ENCODE results near the gene XAGE2. TPM values are rescaled to one million over a fixed set of nuclear protein-coding genes. Genes with fewer than 3 reads are reported as not detected.

XAGE2 gene
- total RNA-seq, 1 experiment from 2014 or later, result not detected

- no peaks in the 10 kb centered on the region for H3K4me1 ChIP-seq (ENCODE audit: control insufficient read depth, insufficient read depth, low read length)
- intact Hi-C loops (cut with micrococcal nuclease; ENCODE audit: unreplicated experiment) (no loop called here), in situ Hi-C loops (cut with HindIII; ENCODE audit: low pct_unique_long_range_greater_than_20kb, low sequenced_read_pairs) (no loop called here)
- ChIA-PET POLR2A (no interaction called here), CTCF (no interaction called here)
- no peak for TF ChIP-seq CTCF (IDR thresholded peaks at IDR 0.05)
- no peak for TF ChIP-seq SIN3A (IDR thresholded peaks at IDR 0.05; ENCODE audit: borderline replicate concordance, insufficient read depth, low read depth, low read length)
- TF ChIP-seq TCF7L2 (IDR thresholded peaks at IDR 0.05; ENCODE audit: low read depth, low read length), result no peak
- TF ChIP-seq, protein P1, sequence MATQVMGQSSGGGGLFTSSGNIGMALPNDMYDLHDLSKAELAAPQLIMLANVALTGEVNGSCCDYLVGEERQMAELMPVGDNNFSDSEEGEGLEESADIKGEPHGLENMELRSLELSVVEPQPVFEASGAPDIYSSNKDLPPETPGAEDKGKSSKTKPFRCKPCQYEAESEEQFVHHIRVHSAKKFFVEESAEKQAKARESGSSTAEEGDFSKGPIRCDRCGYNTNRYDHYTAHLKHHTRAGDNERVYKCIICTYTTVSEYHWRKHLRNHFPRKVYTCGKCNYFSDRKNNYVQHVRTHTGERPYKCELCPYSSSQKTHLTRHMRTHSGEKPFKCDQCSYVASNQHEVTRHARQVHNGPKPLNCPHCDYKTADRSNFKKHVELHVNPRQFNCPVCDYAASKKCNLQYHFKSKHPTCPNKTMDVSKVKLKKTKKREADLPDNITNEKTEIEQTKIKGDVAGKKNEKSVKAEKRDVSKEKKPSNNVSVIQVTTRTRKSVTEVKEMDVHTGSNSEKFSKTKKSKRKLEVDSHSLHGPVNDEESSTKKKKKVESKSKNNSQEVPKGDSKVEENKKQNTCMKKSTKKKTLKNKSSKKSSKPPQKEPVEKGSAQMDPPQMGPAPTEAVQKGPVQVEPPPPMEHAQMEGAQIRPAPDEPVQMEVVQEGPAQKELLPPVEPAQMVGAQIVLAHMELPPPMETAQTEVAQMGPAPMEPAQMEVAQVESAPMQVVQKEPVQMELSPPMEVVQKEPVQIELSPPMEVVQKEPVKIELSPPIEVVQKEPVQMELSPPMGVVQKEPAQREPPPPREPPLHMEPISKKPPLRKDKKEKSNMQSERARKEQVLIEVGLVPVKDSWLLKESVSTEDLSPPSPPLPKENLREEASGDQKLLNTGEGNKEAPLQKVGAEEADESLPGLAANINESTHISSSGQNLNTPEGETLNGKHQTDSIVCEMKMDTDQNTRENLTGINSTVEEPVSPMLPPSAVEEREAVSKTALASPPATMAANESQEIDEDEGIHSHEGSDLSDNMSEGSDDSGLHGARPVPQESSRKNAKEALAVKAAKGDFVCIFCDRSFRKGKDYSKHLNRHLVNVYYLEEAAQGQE (IDR thresholded peaks at IDR 0.05; ENCODE audit: insufficient read depth in 1 of 2, low read depth in 2 of 2, low read length in 1 of 2), result no peak
- no peak for TF ChIP-seq POLR2AphosphoS5 (IDR thresholded peaks at IDR 0.05; ENCODE audit: low read depth, low read length)
- no peaks in the 10 kb centered on the region for H3K36me3 ChIP-seq (ENCODE audit: control insufficient read depth, insufficient read depth, low read length)
- no TSS peak for BruUV-seq (replicated peaks)
- DNase-seq (ENCODE audit: low read depth, low spot score) (no peak), ATAC-seq (no peak)
- H3K4me3 ChIP-seq (ENCODE audit: low read depth in 2 of 2, low read length in 2 of 2), result no peak overlapping the region
- no peaks in the 10 kb centered on the region for H3K27me3 ChIP-seq (ENCODE audit: control insufficient read depth, insufficient read depth, low read length)
- H3K9me3 ChIP-seq (ENCODE audit: control insufficient read depth, insufficient read depth, low read depth, low read length), result no peaks in the 10 kb centered on the region
- H3K27ac ChIP-seq (ENCODE audit: low read length), result no peak overlapping the region
Measured at GRCh38 chrX:52352551-52352950, 16.3 kb upstream of the XAGE2 start.

DNA sequence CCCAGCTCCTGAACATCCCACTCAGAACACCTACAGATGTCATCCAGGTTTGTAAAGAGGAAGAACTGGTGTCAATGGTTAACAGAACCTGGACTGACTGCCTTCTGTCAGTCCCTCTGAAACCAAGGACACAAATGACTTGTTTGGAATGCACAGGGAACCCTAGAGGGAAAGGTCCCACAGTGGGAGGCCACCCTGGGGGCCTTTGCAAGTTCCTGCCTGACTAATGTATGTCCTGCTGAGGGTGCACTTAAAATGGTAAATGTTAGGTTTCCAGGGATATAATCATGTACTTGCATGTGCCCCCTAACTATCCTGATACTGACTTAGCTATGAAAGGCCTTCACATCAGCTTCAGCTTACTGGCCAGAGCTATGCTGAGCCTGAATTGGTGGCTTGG is 15.0 kb upstream of the XAGE2 start:
- Histone ChIP-seq H3K27ac (ENCODE audit: low read length) (no peak overlapping the region), H3K4me1 (ENCODE audit: control insufficient read depth, insufficient read depth, low read length) (no peaks in the 10 kb centered on the region), H3K36me3 (ENCODE audit: control insufficient read depth, insufficient read depth, low read length) (no peaks in the 10 kb centered on the region), H3K27me3 (ENCODE audit: control insufficient read depth, insufficient read depth, low read length) (no peaks in the 10 kb centered on the region), H3K4me3 (ENCODE audit: low read depth in 2 of 2, low read length in 2 of 2) (no peak overlapping the region), H3K9me3 (ENCODE audit: control insufficient read depth, insufficient read depth, low read depth, low read length) (no peaks in the 10 kb centered on the region)
- POLR2A ChIA-PET, result no interaction called here
- DNase-seq (ENCODE audit: low read depth, low spot score) (no peak), ATAC-seq (no peak)
- intact Hi-C loops (cut with micrococcal nuclease; ENCODE audit: unreplicated experiment), result no loop called here
- TF ChIP-seq POLR2AphosphoS5 (IDR thresholded peaks at IDR 0.05; ENCODE audit: low read depth, low read length) (no peak), SIN3A (IDR thresholded peaks at IDR 0.05; ENCODE audit: borderline replicate concordance, insufficient read depth, low read depth, low read length) (no peak), TCF7L2 (IDR thresholded peaks at IDR 0.05; ENCODE audit: low read depth, low read length) (no peak), CTCF (IDR thresholded peaks at IDR 0.05) (no peak)
- TF ChIP-seq, protein P1 (IDR thresholded peaks at IDR 0.05; ENCODE audit: insufficient read depth in 1 of 2, low read depth in 2 of 2, low read length in 1 of 2), result no peak
- BruUV-seq (replicated peaks), result no TSS peak
- in situ Hi-C loops (cut with HindIII; ENCODE audit: low pct_unique_long_range_greater_than_20kb, low sequenced_read_pairs), result no loop called here
- CTCF ChIA-PET, result no interaction called here

Data from Panc1 (cell line).